GM12873 (cell line): ENCODE measurements around the gene GALNT16.

Experiments
- CTCF ChIP-seq: IDR thresholded peaks from 2 replicates; pipeline ENCODE4 v1.5.1; 2012; ENCODE audit warnings: low read depth, mild to moderate bottlenecking, moderate library complexity, low read length, control low read depth; ENCODE audit not compliant: insufficient read depth; ENCODE audit errors: missing control alignments

GALNT16 gene

GRCh38 chr14:69401841-69402240 lies 141.9 kb downstream of the GALNT16 start:
- no peak for TF ChIP-seq CTCF

DNA sequence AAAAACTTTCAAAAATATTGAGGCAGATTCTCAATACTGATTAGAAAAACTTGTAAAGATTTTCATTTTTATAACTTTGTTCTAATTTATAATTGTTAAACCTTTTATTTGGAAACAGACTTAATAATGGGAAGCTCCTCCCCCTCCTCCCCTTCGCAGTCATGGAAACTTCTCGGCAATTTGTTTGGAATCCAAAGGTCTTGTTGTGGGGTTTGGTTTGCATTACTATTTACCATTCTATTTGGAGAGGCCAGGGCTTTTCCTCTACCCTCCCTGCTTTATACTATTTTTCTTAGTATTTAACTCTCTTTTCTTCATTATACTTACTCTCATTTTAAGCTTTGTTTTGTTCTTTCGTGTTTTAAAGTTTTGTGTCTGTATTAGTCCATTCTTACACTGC lies 144.5 kb downstream of the GALNT16 start:
- no peak for TF ChIP-seq CTCF

- TF ChIP-seq CTCF = no peak
Measured at GRCh38 chr14:69404883-69405282, 144.9 kb downstream of the GALNT16 start.

DNA sequence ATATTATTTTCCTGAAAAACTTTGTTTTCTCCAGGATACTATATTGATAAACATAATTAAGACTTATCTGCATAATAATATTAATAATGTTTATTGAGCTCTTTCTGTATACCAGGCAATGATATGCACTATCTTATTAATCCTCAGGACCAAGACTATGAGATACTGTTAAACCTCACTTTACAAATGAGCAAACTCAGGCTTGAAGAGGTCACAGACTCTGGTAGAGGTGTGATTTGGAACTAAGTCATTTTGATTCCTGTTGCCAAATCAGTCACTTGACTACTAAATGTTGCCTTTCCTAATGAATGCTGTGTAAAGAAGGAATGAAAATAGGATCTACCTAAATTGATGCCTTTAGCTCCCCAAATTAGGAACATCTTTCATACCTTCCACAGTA lies 145.8 kb downstream of the GALNT16 start:
- TF ChIP-seq CTCF = no peak
